Mucosa of rectum (tissue), 2 donors: ENCODE measurements around the gene BICDL2.

Experiments used
- H3K27ac ChIP-seq, 2 donors: one replicate each; pipeline ENCODE4 v1.7.0; 2013; ENCODE audit warnings: inconsistent platforms in 2 of 2, low read depth in 2 of 2, low read length in 2 of 2
- H3K27me3 ChIP-seq, 2 donors: one replicate each; pipeline ENCODE4 v1.7.0; 2013; ENCODE audit warnings: low read length in 2 of 2; ENCODE audit not compliant: control insufficient read depth in 2 of 2, insufficient read depth in 2 of 2
- H3K36me3 ChIP-seq, 2 donors: one replicate each; pipeline ENCODE4 v1.7.0; 2013; ENCODE audit warnings: low read length in 2 of 2; ENCODE audit not compliant: control insufficient read depth in 2 of 2, insufficient read depth in 2 of 2
- H3K4me1 ChIP-seq, 2 donors: one replicate each; pipeline ENCODE4 v1.7.0; 2013; ENCODE audit warnings: low read length in 2 of 2, mild to moderate bottlenecking in 1 of 2; ENCODE audit not compliant: control insufficient read depth in 2 of 2, insufficient read depth in 2 of 2
- H3K4me3 ChIP-seq, 2 donors: one replicate each; pipeline ENCODE4 v1.7.0; 2013; ENCODE audit warnings: low read length in 2 of 2
- H3K9ac ChIP-seq, 2 donors: one replicate each; pipeline ENCODE4 v1.7.0; 2013; ENCODE audit warnings: low read length in 2 of 2, low read depth in 1 of 2, mild to moderate bottlenecking in 1 of 2
- H3K9me3 ChIP-seq, 2 donors: one replicate each; pipeline ENCODE4 v1.7.0; 2013; ENCODE audit warnings: low read length in 2 of 2; ENCODE audit not compliant: control insufficient read depth in 2 of 2
- donor health status: healthy.
- donor health status: Normal muscosa, but diverticular disease.

BICDL2 gene

DNA sequence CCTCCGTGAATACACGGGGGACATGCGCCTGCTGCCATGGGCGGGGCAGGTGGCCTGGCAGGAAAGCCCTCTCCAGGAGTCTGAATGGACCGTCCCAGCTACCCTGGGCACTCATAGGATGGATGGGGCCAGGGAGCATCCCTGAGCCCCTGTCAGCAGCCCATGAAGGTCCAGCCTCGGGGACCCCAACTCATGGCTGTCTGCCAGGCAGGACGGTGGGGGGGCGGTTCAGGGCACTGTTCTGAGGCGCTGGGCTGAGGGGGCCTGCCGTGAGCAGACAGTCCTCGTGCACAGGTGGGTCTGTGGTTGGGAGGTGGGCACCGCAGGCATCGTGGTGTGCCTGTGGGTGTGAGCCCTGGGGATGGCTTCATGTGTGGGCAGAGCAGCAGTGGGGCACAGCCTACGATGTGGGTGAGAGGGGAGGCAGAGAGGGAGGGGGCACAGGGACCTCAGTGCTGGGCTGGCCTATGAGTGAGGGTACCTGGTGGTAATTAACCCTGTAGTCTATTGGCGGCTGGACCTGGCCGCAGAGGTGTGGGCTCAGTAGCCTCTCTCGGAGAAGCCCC lies 50.0 kb downstream of the BICDL2 start:
- Histone ChIP-seq H3K27ac (no peak overlapping the region), H3K4me1 (peaks cover 12% of the 10 kb centered on the region in 2 donors), H3K27me3 (no peaks in the 10 kb centered on the region), H3K36me3 (no peaks in the 10 kb centered on the region), H3K4me3 (no peak overlapping the region), H3K9me3 (no peaks in the 10 kb centered on the region), H3K9ac (no peak overlapping the region)

DNA sequence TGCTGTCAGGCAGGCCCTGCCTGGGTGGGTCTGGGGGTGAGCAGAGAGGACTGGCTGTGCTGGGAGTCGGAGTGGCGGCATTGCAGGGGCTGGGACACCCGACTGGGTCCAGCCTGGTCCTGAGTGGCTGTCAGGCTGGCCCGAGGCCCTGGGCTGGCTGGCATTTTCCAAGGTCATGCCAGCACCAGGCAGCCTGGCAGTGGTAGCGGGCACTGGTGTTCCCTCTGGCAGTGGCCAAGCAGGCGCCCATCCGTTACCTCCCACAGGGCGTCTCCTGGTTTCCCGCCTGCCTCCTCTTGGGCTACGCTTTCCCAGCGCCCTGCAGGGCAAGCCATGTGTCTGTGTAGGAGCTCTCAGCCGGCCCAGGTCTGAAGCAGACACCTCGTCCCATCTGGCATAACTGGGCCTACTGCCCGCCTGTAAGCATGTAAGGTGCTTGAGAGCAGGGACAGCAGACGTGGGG lies 50.8 kb downstream of the BICDL2 start:
- no peaks in the 10 kb centered on the region for H3K27me3 ChIP-seq
- no peak overlapping the region for H3K27ac ChIP-seq
- no peaks in the 10 kb centered on the region for H3K9me3 ChIP-seq
- no peak overlapping the region for H3K4me3 ChIP-seq
- no peaks in the 10 kb centered on the region for H3K36me3 ChIP-seq
- H3K9ac ChIP-seq: no peak overlapping the region
- peaks cover 6 to 7% of the 10 kb centered on the region in 2 donors for H3K4me1 ChIP-seq

DNA sequence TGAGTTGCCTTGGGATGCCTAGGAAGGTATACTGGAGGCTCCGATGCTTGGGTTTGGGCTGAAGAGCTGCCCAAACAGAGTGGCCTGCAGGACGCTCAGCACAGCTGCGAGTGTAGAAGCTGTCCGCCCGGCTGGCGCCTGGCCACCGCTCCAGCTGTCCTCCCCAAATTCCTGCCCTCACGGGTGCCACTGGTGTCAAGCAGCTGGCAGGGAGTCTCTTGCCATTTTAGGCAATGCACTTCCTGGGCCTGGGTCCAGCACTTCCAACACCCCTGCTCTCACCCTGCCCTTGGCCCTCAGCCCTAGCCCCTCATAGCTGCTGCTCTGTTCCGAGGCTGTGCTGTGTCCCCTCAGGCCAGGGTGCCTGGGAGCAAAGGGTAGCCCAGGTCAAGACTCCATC lies 51.3 kb downstream of the BICDL2 start:
- Histone ChIP-seq H3K36me3 (no peaks in the 10 kb centered on the region), H3K4me3 (no peak overlapping the region), H3K9ac (no peak overlapping the region), H3K27me3 (no peaks in the 10 kb centered on the region), H3K27ac (no peak overlapping the region), H3K9me3 (no peaks in the 10 kb centered on the region), H3K4me1 (peaks cover 5 to 7% of the 10 kb centered on the region in 2 donors)

DNA sequence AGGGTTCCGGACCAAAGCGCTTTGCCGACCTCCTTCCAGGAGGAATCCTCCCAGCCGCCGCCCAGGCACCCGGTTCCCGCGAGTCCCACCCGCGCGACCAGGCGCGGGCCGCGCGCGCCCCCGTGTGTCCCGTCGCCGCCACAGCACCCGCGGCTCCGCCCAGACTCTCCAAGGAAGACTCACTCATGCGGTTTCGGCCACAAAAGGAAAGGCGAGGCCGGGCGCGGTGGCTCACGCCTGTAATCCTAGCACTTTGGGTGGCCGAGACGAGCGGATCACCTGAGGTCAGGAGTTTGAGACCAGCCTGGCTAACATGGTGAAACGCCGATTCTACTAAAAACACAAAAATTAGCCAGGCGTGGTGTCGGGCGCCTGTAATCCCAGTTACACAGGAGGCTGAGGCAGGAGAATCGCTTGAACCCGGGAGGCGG lies 53.0 kb downstream of the BICDL2 start:
- no peaks in the 10 kb centered on the region for H3K36me3 ChIP-seq
- H3K9me3 ChIP-seq: no peaks in the 10 kb centered on the region
- no peaks in the 10 kb centered on the region for H3K27me3 ChIP-seq
- H3K27ac ChIP-seq: no peak overlapping the region
- peaks cover 12% of the 10 kb centered on the region in 2 donors for H3K4me1 ChIP-seq
- peak overlapping the region in 1 of 2 donors; percentile 31 for H3K4me3 ChIP-seq
- peak overlapping the region in 1 of 2 donors; percentile 43 for H3K9ac ChIP-seq

DNA sequence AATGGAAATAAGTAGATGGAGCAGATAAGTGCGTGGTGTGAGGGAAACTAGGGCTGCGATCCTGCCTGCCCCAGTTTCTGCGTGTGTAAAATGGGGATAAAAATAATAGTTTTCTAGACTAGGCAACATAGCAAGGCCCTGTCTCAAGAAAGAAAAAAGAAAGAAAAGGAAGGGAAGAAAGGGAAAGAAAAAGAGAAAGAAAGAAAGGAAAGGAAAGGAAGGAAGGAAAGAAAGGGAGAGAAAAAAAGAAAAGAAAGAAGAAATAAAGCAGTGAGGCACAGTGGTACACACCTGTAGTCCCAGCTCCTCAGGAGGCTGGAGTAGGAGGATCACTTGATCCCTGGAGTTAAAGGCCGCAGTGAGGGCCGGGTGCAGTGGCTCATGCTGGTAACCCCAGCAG lies 54.3 kb downstream of the BICDL2 start:
- H3K4me3 ChIP-seq: no peak overlapping the region
- no peaks in the 10 kb centered on the region for H3K36me3 ChIP-seq
- H3K4me1 ChIP-seq: peaks cover 12 to 18% of the 10 kb centered on the region in 2 donors
- no peak overlapping the region for H3K9ac ChIP-seq
- H3K27me3 ChIP-seq: no peaks in the 10 kb centered on the region
- H3K27ac ChIP-seq: no peak overlapping the region
- H3K9me3 ChIP-seq: no peaks in the 10 kb centered on the region

DNA sequence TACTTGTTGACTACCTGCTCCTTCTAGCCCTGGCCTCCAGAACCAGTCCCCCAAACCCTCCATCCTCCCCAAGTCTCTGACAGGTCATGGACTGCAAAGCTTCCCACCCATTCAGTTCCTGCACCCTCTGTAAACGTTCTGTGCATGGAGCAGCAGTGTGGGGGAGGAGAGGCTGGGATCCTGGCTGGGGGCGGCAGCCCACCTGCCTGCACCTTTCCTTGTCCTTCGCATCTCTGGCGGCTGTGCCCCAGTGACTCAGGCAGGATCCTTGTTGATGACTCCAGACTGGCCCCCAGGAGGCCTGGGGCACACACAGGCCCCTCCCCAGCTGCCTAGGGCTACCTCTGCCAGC lies 54.9 kb downstream of the BICDL2 start:
- Histone ChIP-seq H3K27me3 (no peaks in the 10 kb centered on the region), H3K4me3 (no peak overlapping the region)

DNA sequence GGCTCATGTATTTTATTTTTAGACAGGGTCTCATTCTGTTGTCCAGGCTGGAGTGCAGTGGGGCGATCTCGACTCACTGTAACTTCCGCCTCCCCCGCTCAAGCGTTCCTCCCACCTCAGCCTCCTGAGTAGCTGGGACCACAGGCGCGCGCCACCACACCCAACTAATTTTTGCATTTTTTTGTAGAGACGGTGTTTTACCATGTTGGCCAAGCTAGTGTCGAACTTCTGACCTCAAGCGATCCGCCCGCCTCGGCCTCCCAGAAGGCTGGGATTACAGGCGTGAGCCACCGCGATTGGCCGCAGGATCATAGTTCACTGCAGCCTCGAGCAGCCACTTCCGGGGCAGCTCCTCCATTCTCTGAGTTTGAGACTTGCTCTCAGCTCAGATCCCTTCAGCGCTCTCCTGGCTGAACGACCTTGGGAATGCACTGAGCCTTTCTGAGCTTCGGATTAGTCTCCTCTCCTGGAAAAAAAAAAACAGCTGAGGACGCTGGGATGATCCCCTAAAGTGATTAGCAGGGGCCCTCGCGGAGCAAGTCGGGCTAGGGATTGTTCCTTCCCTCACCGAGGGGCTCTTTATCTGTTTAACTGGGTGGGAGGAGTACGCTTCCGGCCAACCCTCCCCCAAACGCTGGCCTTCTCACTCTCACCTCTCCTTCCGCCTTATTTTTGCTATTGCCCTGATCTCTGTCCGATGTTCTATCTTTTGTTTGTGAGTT lies 55.4 kb downstream of the BICDL2 start:
- Histone ChIP-seq H3K9me3 (no peaks in the 10 kb centered on the region), H3K4me3 (peak overlapping the region; percentile 73 to 87), H3K27me3 (no peaks in the 10 kb centered on the region), H3K9ac (peak overlapping the region in 1 of 2 donors; percentile 84), H3K36me3 (no peaks in the 10 kb centered on the region), H3K27ac (no peak overlapping the region), H3K4me1 (peaks cover 12 to 19% of the 10 kb centered on the region in 2 donors)

More for the DNA sequence above, 54.9 kb downstream of the BICDL2 start:
- Histone ChIP-seq H3K9ac (no peak overlapping the region), H3K27ac (no peak overlapping the region), H3K36me3 (no peaks in the 10 kb centered on the region), H3K9me3 (no peaks in the 10 kb centered on the region), H3K4me1 (peaks cover 12 to 19% of the 10 kb centered on the region in 2 donors)

DNA sequence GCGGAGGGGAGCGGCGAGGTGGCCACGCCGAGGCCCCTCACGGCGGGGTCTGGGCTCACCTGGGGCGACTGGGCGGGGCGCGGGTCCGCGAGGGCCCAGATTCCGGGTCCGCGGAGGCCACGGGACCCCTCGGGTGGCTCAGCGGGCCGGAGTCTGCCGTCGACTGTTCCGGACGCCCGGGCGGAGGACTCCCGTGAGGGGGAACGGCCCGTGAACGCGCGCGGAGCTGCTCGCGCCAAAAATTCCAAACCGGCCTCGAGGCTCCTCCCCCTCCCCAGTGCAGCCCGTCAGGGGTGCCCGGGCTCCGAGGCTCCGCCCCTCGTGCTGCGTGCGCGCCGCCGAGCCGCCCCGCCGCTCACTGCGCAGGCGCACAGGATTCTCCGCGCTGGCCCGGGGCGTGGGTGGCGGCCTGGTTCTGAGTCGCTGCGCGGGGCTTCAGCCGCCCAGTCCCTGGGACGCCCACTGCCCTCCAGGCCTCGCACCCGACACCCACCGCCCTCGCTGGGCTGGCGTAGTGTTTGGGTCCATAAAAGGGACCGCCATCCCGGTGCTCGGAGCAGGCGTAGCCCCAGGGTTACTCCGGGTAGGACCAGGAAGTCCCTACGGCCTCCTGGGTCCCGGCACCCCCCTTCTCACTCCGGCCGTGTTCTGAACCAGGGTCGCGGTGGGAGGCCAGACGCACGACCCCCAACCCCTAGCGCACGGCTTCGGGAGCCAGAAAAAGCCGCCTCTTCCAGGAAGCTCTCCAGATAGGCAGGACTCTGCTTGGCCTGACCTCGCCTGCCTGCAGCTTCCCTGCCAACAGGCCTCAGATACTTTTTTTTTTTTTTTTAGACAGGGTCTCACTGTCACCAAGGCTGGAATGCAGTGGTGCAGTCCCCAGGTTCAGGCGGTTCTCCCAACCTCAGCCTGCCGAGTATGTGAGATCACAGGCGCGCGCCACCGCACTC lies 56.2 kb downstream of the BICDL2 start, which contains the start of gene PKMYT1:
Gene PKMYT1 (minus strand): TSS at position 220 of the 950 bp plus-strand sequence. CDS start 789 bp downstream, outside the sequence.
- Histone ChIP-seq H3K4me1 (peaks cover 12 to 19% of the 10 kb centered on the region in 2 donors), H3K9ac (peak within 1 kb of the TSS; percentile 84 to 94), H3K27me3 (no peaks in the 10 kb centered on the region), H3K9me3 (no peaks in the 10 kb centered on the region), H3K4me3 (peak within 1 kb of the TSS; percentile 73 to 87), H3K27ac (peak within 1 kb of the TSS; percentile 77 to 89), H3K36me3 (no peaks in the 10 kb centered on the region)

DNA sequence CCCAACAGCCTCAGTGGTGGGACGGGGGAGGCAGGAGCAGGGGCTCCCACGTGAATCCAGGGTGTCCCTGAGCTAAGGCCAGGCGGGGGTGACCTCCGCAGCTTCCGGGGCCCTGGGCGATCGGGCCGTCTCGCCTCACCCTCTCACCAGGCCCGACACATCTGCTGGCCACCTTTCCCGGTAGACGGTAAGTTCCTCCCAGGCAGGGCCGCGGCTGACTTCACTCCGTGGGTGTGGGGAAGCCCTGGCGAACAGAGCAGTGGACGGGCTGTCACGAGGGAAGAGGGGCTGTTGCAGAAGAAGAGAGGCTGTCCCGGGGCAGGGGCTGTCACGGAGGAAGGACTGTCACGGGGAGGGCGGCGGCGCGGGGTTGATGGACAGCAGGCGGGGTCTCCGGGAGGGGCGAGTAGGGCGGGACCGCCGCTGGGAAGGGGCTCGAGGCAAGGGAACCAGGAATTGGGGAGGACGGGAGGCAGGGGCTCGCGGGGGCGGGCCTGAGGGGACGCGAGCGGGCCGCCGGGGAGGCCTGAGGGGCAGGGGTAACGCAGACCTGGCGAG lies 57.0 kb downstream of the BICDL2 start:
- Histone ChIP-seq H3K4me1 (peaks cover 12 to 19% of the 10 kb centered on the region in 2 donors), H3K36me3 (no peaks in the 10 kb centered on the region), H3K9me3 (no peaks in the 10 kb centered on the region), H3K9ac (peak overlapping the region in 1 of 2 donors; percentile 84), H3K4me3 (peak overlapping the region; percentile 73 to 87), H3K27me3 (no peaks in the 10 kb centered on the region), H3K27ac (no peak overlapping the region)
